ENCODE data around the gene TRAF3IP1.
"Not testable (repeated sequence)": the region's sequence is repeated elsewhere in the genome, so short reads cannot be mapped to it uniquely, and the experiment has no call there.

TRAF3IP1 gene

DNA sequence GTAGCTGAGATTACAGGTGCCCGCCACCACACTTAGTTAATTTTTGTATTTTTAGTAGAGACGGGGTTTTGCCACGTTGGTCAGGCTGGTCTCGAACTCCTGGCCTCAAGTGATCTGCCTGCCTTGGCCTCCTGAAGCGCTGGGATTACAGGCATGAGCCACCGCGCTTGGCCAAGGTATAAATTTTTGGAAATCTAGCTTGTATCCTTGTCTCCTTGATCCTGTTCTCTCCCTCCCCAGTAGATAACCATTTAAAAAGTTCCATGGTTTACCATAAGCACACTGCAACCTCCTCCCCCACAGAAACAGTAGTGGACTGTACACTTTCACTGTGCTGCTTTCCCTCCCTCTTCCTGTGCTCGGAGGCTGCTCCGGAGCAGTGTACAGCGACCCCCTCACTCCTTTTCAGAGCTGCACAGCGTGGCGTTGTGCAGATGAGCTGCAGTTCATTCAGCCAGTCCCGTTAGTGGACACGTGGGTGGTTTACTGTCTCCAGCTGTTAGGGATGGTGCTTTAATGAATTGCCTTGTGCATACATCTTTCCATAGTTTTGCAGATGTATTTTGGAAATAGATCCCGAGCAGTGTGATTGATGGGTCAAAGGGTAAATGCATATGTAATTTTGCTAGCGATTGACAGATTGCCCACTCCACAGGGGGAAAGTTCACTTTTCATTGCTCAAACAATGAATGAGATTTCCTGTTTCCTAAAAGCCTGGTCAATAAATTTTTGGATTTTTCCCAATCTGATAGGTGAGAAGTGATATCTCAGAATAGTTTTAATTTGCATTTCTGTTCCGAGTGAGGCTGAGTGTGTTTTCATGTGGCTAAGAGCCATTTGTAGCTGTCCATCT is 121.2 kb downstream of the TRAF3IP1 start:
- in situ Hi-C loops (cut with HindIII; ENCODE audit: low sequenced_read_pairs) = no loop called here

DNA sequence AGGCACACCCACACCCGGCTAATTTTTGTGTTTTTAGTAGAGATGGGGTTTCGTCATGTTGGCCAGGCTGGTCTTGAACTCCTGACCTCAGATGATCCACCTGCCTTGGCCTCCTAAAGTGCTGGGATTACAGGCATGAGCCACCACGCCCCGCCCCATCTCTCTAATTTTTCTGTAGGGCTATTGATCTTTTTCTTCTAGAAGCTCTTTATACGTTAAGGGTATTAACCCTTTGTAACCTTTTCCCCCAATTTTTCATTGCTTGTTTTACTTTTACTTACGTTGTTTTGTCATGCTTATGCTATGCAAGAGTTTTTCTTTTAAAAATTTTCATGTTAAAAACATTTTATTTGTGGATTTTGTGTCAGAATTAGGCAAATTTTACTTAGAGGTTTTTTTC is 121.9 kb downstream of the TRAF3IP1 start:
- in situ Hi-C loops (cut with HindIII; ENCODE audit: low sequenced_read_pairs) = not testable (repeated sequence)

DNA sequence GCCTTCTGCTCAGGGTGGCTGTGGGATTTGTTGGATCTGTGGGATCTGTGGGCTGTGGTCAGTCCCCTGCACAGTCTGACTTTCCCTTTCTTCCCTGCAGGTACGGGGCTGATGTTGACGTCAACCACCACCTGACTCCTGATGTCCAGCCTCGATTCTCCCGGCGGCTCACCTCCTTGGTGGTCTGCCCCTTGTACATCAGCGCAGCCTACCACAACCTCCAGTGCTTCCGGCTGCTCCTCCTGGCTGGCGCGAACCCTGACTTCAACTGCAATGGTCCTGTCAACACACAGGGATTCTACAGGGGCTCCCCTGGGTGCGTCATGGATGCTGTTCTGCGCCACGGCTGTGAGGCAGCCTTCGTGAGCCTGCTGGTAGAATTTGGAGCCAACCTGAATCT is 123.9 kb downstream of the TRAF3IP1 start:
- in situ Hi-C loops (cut with HindIII; ENCODE audit: low sequenced_read_pairs) = no loop called here

DNA sequence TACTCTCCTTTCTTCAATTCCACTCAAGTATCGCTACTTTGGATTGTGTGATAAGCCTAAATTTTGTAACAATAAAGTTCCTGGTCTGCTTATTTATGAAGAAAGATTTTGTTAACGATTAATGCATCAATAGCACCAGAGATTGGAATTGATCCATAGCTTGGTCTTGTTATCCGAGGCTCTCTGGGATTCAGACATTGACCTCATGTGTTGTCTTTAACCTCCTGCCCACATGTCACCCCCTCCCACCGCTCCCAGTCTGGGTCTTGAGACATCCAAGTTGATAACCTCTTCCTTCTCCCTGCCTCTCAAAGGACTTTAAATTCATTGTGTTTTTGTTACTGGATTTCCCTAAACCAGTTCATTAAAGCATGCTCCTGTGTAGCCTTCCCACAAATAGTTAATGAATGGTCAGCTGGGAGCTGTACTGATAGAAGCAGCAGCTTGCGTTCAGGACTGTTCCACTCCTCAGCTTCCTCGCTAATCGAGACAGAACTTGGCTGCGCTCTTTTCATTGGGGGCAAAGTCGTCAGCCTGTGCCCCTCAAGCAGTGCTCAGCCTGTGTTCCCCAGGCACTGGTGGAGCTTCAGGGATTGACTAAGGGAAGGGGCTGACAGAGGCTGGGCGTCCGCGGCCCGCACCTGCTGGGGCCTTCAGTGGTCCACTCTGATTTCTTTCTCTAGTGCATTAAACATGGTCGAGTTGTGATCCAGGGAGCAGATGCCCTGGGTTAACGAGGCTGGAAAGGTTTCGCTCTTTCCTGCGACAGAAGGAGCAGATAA is 125.3 kb downstream of the TRAF3IP1 start:
- in situ Hi-C loops (cut with HindIII; ENCODE audit: low sequenced_read_pairs) = no loop called here

DNA sequence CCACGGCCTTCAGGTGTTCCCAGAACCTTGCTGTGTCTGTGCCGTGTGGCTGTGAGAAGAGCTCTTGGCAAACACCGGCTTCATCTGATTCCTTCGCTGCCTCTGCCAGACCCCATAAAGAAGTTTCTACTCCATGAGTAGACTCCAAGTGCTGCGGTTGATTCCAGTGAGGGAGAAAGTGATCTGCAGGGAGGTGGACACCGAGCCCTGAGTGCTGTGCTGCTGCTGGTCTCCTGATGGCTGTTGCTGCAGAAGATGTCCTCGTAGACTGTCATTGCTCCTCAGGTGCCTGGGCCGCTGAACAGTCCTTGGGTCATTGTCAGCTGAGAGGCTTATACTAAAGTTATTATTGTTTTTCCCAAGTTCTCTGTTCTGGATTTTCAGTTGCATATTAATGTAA is 126.1 kb downstream of the TRAF3IP1 start:
- in situ Hi-C loops (cut with HindIII; ENCODE audit: low sequenced_read_pairs) = no loop called here

DNA sequence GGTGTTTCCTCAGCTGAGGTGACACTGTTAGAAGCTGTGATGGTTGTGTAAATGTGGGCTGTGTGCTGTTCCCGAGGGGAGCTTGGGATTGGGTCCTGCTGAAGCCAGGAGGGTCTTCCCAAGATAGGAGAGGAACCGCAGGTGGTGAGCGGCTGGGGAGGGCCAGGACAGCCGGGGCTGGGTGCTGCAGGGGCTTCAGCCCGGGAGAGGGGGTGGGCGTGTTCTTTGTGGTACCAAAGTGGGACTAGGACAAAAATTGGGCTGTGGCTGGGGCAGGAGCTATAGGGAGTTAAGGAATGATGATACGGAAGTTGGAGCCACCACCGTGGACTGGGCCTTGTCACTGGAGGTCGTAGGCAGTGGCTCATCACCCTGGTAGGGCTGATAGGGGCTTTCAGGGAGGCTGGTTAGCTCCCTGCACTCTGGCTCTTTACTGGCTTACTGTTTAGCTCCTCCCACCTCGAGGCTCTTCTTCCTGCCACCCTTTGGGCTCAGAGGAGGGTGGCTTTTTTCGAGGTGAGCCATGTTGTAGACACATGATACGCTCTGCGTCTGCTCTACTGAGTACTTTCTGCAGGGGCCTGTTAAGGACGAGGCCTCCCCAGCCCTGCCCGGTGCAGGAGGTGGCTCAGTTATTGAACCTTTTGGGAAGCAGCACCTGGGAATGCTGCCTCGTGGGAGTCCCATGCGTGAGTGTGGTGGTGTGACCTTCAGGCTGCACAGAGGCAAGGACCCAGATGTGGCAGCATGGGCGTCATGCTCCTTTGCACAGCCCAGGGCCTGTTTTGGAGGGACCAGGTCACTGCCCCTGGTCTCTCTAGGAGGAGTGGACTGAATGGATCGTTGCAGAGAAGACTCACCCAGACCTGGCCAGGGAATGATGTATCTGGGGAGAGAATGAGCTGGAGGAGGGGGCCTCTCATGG is 128.0 kb downstream of the TRAF3IP1 start:
- in situ Hi-C loops (cut with HindIII; ENCODE audit: low sequenced_read_pairs) = no loop called here

DNA sequence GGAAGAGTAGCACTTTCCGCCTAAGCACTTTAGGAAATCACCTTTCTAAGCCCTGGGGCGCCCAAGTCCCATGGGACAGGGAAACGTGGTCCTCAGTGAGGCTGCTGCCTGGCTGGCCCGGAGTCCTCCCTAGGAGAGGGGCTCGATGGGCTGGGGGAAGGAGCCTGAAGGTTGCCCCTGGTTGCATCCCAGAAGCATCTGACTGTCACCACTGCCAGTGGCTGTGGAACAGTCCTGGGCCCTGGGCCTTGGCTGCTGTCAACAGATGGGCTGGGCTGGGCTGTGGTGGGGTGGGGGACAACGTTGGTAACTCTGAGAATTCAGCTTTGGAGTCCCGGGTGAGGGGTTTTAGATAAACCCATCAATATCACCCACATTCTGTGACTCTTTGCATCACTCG is 128.9 kb downstream of the TRAF3IP1 start:
- in situ Hi-C loops (cut with HindIII; ENCODE audit: low sequenced_read_pairs) = no loop called here

DNA sequence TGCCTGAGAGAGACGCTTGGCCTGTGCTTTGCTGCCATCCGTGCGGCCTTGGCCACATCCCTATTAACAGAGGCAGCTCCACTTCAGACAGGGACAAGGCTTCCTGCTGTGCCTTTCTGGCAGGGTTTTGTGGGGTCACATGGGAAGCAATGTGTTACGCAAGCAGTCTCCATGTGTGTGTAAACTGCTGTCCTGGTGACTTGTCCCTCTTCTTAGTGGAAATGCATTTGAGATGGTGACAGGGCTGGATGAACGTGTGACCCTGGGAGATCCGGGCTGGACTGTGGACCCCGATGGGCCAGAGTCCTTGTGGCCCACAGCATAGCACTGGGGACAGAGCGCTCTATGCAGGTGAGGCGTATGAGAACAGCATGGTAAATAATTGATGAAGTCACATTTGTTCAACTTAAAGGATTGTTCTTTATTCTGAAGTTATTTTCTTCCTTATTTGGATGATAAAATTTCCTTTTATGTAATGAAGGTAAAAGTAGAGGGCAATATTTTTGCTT is 129.6 kb downstream of the TRAF3IP1 start:
- in situ Hi-C loops (cut with HindIII; ENCODE audit: low sequenced_read_pairs) = no loop called here

DNA sequence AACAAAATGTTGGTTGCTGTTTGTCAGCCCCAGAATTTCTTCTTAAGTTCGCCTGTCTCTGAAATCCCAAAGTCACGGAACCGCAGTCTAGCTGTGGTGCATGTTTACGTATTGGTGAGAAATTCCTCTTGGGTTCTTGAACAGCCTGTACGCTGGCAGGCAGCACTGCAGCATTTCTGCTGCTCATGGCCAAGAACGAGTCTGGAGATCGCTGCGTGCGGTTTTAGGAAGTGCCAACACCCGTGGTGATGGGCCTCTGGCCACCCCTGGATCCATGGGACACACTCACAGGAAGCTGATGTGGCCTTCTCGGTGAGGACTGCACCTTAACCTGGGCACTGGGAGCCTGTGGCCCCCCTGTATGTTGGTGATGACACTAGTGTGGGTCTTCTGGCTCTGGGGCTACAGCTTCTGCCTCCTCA is 130.1 kb downstream of the TRAF3IP1 start:
- in situ Hi-C loops (cut with HindIII; ENCODE audit: low sequenced_read_pairs) = no loop called here

All from DLD1 (cell line).